Mesendoderm (in vitro differentiated cells): ENCODE results near the gene PHETA1.
A peak's percentile ranks its signal among the peaks of the same experiment; 100 is the strongest.

Source experiments
- DNase-seq: peaks from one replicate; pipeline ENCODE4 v3.0.0; 2013
- H2AK5ac ChIP-seq: 2 replicates; pipeline ENCODE4 v1.6.1; 2013; ENCODE audit warnings: low read length, inconsistent platforms
- H2BK120ac ChIP-seq: 2 replicates; pipeline ENCODE4 v1.6.1; 2013; ENCODE audit warnings: low read depth, mild to moderate bottlenecking, low read length, moderate library complexity, mixed read lengths
- H2BK15ac ChIP-seq: replicated peaks from 2 replicates; pipeline ENCODE4 v1.6.1; 2013; ENCODE audit warnings: low read depth, mild to moderate bottlenecking, moderate library complexity
- H2BK5ac ChIP-seq: 2 replicates; pipeline ENCODE4 v1.6.1; 2013; ENCODE audit warnings: low read length, inconsistent platforms
- H3K18ac ChIP-seq: 2 replicates; pipeline ENCODE4 v1.6.1; 2013; ENCODE audit warnings: mild to moderate bottlenecking, low read length, mixed read lengths
- H3K23ac ChIP-seq: one replicate; pipeline ENCODE4 v1.6.1; 2013; ENCODE audit warnings: low read length
- H3K27ac ChIP-seq: 2 replicates; pipeline ENCODE4 v1.5.1; 2013; ENCODE audit warnings: low read depth, mild to moderate bottlenecking, inconsistent platforms, low read length, moderate library complexity
- H3K27me3 ChIP-seq: 2 replicates; pipeline ENCODE4 v1.6.1; 2013; ENCODE audit warnings: low read length, control low read depth, mild to moderate bottlenecking, inconsistent platforms; ENCODE audit not compliant: insufficient read depth, poor library complexity
- H3K36me3 ChIP-seq: 2 replicates; pipeline ENCODE4 v1.6.1; 2013; ENCODE audit warnings: low read length, inconsistent platforms; ENCODE audit not compliant: control insufficient read depth, insufficient read depth
- H3K4ac ChIP-seq: one replicate; pipeline ENCODE4 v1.6.1; 2013; ENCODE audit warnings: low read depth, mild to moderate bottlenecking, low read length, moderate library complexity
- H3K4me1 ChIP-seq: 2 replicates; pipeline ENCODE4 v1.6.1; 2013; ENCODE audit warnings: low read depth, low read length, inconsistent platforms; ENCODE audit not compliant: control insufficient read depth
- H3K4me2 ChIP-seq: 2 replicates; pipeline ENCODE4 v1.6.1; 2013; ENCODE audit warnings: low read length
- H3K4me3 ChIP-seq: 2 replicates; pipeline ENCODE4 v1.5.1; 2013; ENCODE audit warnings: mild to moderate bottlenecking, low read length
- H3K56ac ChIP-seq: one replicate; pipeline ENCODE4 v1.6.1; 2013; ENCODE audit warnings: low read length
- H3K79me1 ChIP-seq: 2 replicates; pipeline ENCODE4 v1.6.1; 2013; ENCODE audit warnings: low read length, inconsistent platforms
- H3K79me2 ChIP-seq: 2 replicates; pipeline ENCODE4 v1.6.1; 2013; ENCODE audit warnings: mild to moderate bottlenecking, low read length; ENCODE audit not compliant: control insufficient read depth, insufficient read depth
- H3K9ac ChIP-seq: 2 replicates; pipeline ENCODE4 v1.6.1; 2013; ENCODE audit warnings: low read length, inconsistent platforms
- H4K5ac ChIP-seq: one replicate; pipeline ENCODE4 v1.6.1; 2013; ENCODE audit warnings: low read length
- H4K8ac ChIP-seq: one replicate; pipeline ENCODE4 v1.6.1; 2013; ENCODE audit warnings: low read depth, mild to moderate bottlenecking, control low read depth, low read length, moderate library complexity
- WGBS: extraction: QIAGEN DNeasy Blood & Tissue Kit; methylation state at CpG from one replicate; pipeline ENCODE4 v1.1.7; 2013; ENCODE audit warnings: low lambda C conversion rate, missing lambda C conversion rate; ENCODE audit not compliant: insufficient coverage; ENCODE audit errors: extremely low coverage; 5-methylcytosine and 5-hydroxymethylcytosine counted together

PHETA1 gene

DNA sequence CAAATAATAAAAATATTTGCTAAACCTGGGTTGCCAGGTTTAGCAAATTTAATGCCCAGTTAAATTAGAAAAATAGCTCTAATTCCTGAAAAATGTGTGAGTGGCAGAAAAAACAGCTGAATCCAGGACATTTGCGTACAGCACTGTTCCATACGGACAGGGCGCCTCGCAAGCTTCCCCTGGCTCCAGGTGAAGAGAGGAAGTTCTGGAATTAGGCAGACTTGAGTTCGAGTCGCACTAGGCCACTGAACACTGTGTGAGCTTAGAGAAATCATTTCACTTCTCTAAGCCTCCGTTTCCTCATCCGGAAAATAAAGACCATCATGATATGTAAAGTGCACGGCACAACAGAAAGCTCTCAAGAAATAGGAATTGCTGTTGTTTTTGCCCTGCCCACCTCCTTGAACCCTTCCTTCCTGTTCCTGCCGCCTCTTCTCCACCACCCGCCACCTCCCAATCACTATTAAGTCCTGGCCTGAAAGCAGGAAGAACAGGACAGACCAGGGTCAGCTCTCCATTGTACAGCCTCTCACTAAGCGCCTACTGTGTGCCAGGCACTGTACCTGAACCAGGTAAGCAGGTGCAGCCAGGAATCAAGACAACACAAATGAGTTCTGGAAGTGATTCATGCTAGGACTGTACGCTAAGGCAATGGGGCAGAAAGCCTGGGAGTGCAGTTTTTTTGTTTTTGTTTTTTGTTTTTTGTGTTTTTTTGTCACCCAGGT lies 763 bp upstream of the PHETA1 start:
- DNase-seq: no peak
- Histone ChIP-seq H2BK5ac (no peak overlapping the region), H4K8ac (no peak overlapping the region), H3K18ac (no peak overlapping the region), H3K36me3 (no peaks in the 10 kb centered on the region), H3K9ac (peak overlapping the region; percentile 79), H2BK120ac (no peak overlapping the region), H3K4me2 (peak overlapping the region; percentile 4), H3K27ac (no peak overlapping the region), H3K79me2 (no peaks in the 10 kb centered on the region), H3K56ac (peak overlapping the region; percentile 68), H3K23ac (no peak overlapping the region), H3K27me3 (no peaks in the 10 kb centered on the region), H4K5ac (no peak overlapping the region), H2AK5ac (no peak overlapping the region), H3K4me1 (peaks cover 5% of the 10 kb centered on the region), H3K79me1 (no peaks in the 10 kb centered on the region), H2BK15ac (no peak overlapping the region), H3K4ac (no peak overlapping the region), H3K4me3 (no peak overlapping the region)
- WGBS: no CpG with 5 or more reads among the region's 13 CpGs

DNA sequence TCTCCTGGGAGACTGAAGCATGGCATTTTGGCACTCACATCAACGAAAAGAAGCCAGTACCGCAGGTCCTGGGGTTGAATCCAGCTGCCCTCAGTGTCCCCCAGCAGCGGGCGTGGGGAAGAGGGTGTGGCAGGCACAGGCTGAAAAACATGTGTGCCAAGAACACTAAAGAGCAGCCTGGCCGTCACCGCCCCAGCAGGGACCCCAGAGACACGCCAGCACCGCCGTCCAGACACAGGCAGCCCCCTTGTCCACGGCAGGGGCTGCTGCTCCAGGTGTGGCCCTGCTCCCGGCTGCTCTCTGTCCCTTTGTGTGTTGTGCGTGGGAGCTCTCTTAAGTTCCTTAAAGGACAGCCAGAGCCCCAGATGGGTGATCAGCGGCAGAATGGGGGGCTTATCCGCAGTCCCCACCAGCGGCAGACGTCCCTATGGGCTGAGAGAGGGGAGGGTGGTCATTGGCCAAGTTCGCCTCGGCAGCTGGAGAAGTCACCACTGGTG lies 556 bp downstream of the PHETA1 start:
- Histone ChIP-seq H3K4me3 (peak overlapping the region; percentile 74), H4K5ac (no peak overlapping the region), H3K18ac (peak overlapping the region; percentile 43), H3K4me1 (peaks cover 5% of the 10 kb centered on the region), H3K79me2 (no peaks in the 10 kb centered on the region), H4K8ac (no peak overlapping the region), H2AK5ac (no peak overlapping the region), H3K4ac (peak overlapping the region; percentile 49), H2BK15ac (no peak overlapping the region), H3K79me1 (no peaks in the 10 kb centered on the region), H2BK120ac (no peak overlapping the region), H3K27ac (no peak overlapping the region), H3K27me3 (no peaks in the 10 kb centered on the region), H3K36me3 (no peaks in the 10 kb centered on the region), H3K9ac (peak overlapping the region; percentile 85), H3K23ac (no peak overlapping the region), H2BK5ac (no peak overlapping the region), H3K4me2 (peak overlapping the region; percentile 87), H3K56ac (peak overlapping the region; percentile 98)
- no CpG with 5 or more reads among the region's 18 CpGs for WGBS
- DNase-seq: no peak

DNA sequence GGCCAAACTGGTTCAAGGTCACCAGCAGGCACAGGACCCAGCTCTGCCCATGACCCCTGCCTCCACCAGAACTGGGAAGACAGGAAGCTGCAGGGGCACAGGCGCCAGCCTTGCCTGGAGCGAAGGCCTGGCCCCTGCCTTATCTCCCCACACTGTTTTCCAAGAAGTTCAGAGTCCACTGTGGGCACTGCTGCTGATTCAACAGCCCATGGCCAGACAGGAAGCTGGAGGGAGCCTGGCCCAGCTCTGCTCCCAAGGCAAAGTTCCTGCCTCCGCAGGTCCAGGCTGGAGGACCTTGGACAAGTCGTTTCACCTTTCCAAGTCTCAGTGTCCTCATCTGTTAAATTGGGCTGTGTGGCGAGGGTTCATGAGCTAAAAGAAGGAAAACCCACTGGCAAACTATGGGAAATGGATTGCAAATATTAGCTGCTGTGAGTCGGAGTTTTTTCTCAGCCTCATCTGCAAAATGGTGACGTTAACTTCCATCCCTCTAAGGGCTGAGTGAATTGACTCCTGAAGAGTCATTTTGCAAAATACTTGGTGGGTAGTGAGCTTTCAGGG lies 1.2 kb downstream of the PHETA1 start:
- Histone ChIP-seq H3K27ac (no peak overlapping the region), H2BK120ac (no peak overlapping the region), H3K4me1 (peaks cover 5% of the 10 kb centered on the region), H3K36me3 (no peaks in the 10 kb centered on the region), H3K4ac (no peak overlapping the region), H4K5ac (no peak overlapping the region), H3K27me3 (no peaks in the 10 kb centered on the region), H3K4me2 (peak overlapping the region; percentile 87), H3K23ac (no peak overlapping the region), H2BK5ac (no peak overlapping the region), H2BK15ac (no peak overlapping the region), H3K56ac (peak overlapping the region; percentile 49), H3K18ac (no peak overlapping the region), H3K79me1 (no peaks in the 10 kb centered on the region), H4K8ac (no peak overlapping the region), H3K4me3 (no peak overlapping the region), H3K79me2 (no peaks in the 10 kb centered on the region), H2AK5ac (no peak overlapping the region), H3K9ac (peak overlapping the region; percentile 85)
- WGBS: no CpG with 5 or more reads among the region's 7 CpGs
- peak; percentile 16 for DNase-seq

- Histone ChIP-seq H3K4ac (no peak overlapping the region), H2BK120ac (no peak overlapping the region), H3K56ac (no peak overlapping the region), H3K9ac (no peak overlapping the region), H3K79me1 (no peaks in the 10 kb centered on the region), H3K23ac (no peak overlapping the region), H3K4me1 (peaks cover 5% of the 10 kb centered on the region), H3K27me3 (no peaks in the 10 kb centered on the region), H4K5ac (no peak overlapping the region), H2BK5ac (no peak overlapping the region), H3K4me3 (no peak overlapping the region), H3K4me2 (no peak overlapping the region), H4K8ac (no peak overlapping the region), H3K36me3 (no peaks in the 10 kb centered on the region), H3K27ac (no peak overlapping the region), H2AK5ac (no peak overlapping the region), H3K18ac (no peak overlapping the region), H2BK15ac (no peak overlapping the region), H3K79me2 (no peaks in the 10 kb centered on the region)
- no CpG with 5 or more reads among the region's 2 CpGs for WGBS
- no peak for DNase-seq
Observed at GRCh38 chr12:111366583-111366982, 2.3 kb downstream of the PHETA1 start.

- H3K27ac ChIP-seq: no peak overlapping the region
Observed at GRCh38 chr12:111366075-111366474, 2.8 kb downstream of the PHETA1 start.

More at GRCh38 chr12:111366075-111366474, 2.8 kb downstream of the PHETA1 start:
- Histone ChIP-seq H4K5ac (no peak overlapping the region), H3K4me3 (no peak overlapping the region), H2BK15ac (no peak overlapping the region), H4K8ac (no peak overlapping the region), H2BK120ac (no peak overlapping the region), H3K4me2 (no peak overlapping the region), H3K4me1 (peaks cover 5% of the 10 kb centered on the region), H2AK5ac (no peak overlapping the region), H3K4ac (no peak overlapping the region), H3K56ac (no peak overlapping the region), H3K9ac (no peak overlapping the region), H3K18ac (no peak overlapping the region), H3K23ac (no peak overlapping the region), H3K79me1 (no peaks in the 10 kb centered on the region), H2BK5ac (no peak overlapping the region), H3K79me2 (no peaks in the 10 kb centered on the region), H3K27me3 (no peaks in the 10 kb centered on the region), H3K36me3 (no peaks in the 10 kb centered on the region)
- DNase-seq: no peak
- no CpG with 5 or more reads among the region's 10 CpGs for WGBS
